Neuron (in vitro differentiated cells): ENCODE data around the gene CHD1L.
"Not testable (repeated sequence)": the region's sequence is repeated elsewhere in the genome, so short reads cannot be mapped to it uniquely, and the experiment has no call there.

ENCODE experiments used
- H2AFZ ChIP-seq: one replicate; pipeline ENCODE4 v1.6.1; 2013; ENCODE audit warnings: low read depth, mild to moderate bottlenecking, inconsistent platforms, low read length, moderate library complexity
- H3K27me3 ChIP-seq: one replicate; pipeline ENCODE4 v1.6.1; 2013; ENCODE audit warnings: low read length; ENCODE audit not compliant: insufficient read depth
- H3K36me3 ChIP-seq: one replicate; pipeline ENCODE4 v1.6.1; 2013; ENCODE audit warnings: low read length; ENCODE audit not compliant: insufficient read depth
- H3K4me1 ChIP-seq: one replicate; pipeline ENCODE4 v1.6.1; 2013; ENCODE audit warnings: low read length; ENCODE audit not compliant: insufficient read depth
- H3K4me3 ChIP-seq: 2 replicates; pipeline ENCODE4 v1.5.1; 2013; ENCODE audit warnings: mild to moderate bottlenecking, low read length, moderate library complexity
- H3K9me3 ChIP-seq: one replicate; pipeline ENCODE4 v1.6.1; 2013; ENCODE audit warnings: low read length

The CHD1L gene

GRCh38 chr1:147242449-147243227 is at the start of gene CHD1L:
TSS of gene CHD1L (plus strand) at chr1:147242684. CDS start at chr1:147242704, 20 bp downstream.
- peaks cover 15% of the 10 kb centered on the region for H3K4me1 ChIP-seq
- peak within 1 kb of the TSS; percentile 98 for H2AFZ ChIP-seq
- H3K4me3 ChIP-seq: peak within 1 kb of the TSS; percentile 87
- no peaks in the 10 kb centered on the region for H3K36me3 ChIP-seq
- no peaks in the 10 kb centered on the region for H3K9me3 ChIP-seq
- H3K27me3 ChIP-seq: no peaks in the 10 kb centered on the region

- not testable (repeated sequence) for H3K27me3 ChIP-seq, H2AFZ ChIP-seq, H3K4me3 ChIP-seq, H3K4me1 ChIP-seq, H3K36me3 ChIP-seq, H3K9me3 ChIP-seq
These were observed 45.2 kb upstream of the CHD1L start for GRCh38 chr1:147197324-147197723.

GRCh38 chr1:147201276-147201675 is 41.2 kb upstream of the CHD1L start:
- H2AFZ ChIP-seq: no peak overlapping the region
- H3K4me1 ChIP-seq: no peaks in the 10 kb centered on the region
- H3K4me3 ChIP-seq: no peak overlapping the region
- H3K27me3 ChIP-seq: no peaks in the 10 kb centered on the region
- H3K36me3 ChIP-seq: no peaks in the 10 kb centered on the region
- H3K9me3 ChIP-seq: no peaks in the 10 kb centered on the region

- no peak overlapping the region for H3K4me3 ChIP-seq
- no peaks in the 10 kb centered on the region for H3K4me1 ChIP-seq
- H3K36me3 ChIP-seq: no peaks in the 10 kb centered on the region
- no peaks in the 10 kb centered on the region for H3K27me3 ChIP-seq
- H3K9me3 ChIP-seq: no peaks in the 10 kb centered on the region
- no peak overlapping the region for H2AFZ ChIP-seq
These were observed 40.7 kb upstream of the CHD1L start for GRCh38 chr1:147201786-147202185.

GRCh38 chr1:147202576-147202975 is 39.9 kb upstream of the CHD1L start:
- H3K27me3 ChIP-seq: no peaks in the 10 kb centered on the region
- H3K4me1 ChIP-seq: no peaks in the 10 kb centered on the region
- H3K36me3 ChIP-seq: no peaks in the 10 kb centered on the region
- H3K9me3 ChIP-seq: no peaks in the 10 kb centered on the region
- no peak overlapping the region for H3K4me3 ChIP-seq
- no peak overlapping the region for H2AFZ ChIP-seq

- Histone ChIP-seq H3K27me3 (no peaks in the 10 kb centered on the region), H2AFZ (no peak overlapping the region), H3K9me3 (no peaks in the 10 kb centered on the region), H3K4me3 (no peak overlapping the region), H3K36me3 (no peaks in the 10 kb centered on the region), H3K4me1 (no peaks in the 10 kb centered on the region)
These were observed 38.4 kb upstream of the CHD1L start for GRCh38 chr1:147204080-147204479.

GRCh38 chr1:147207192-147207591 is 35.3 kb upstream of the CHD1L start:
- no peaks in the 10 kb centered on the region for H3K27me3 ChIP-seq
- H3K4me3 ChIP-seq: no peak overlapping the region
- H2AFZ ChIP-seq: no peak overlapping the region
- no peaks in the 10 kb centered on the region for H3K4me1 ChIP-seq
- H3K9me3 ChIP-seq: no peaks in the 10 kb centered on the region
- H3K36me3 ChIP-seq: no peaks in the 10 kb centered on the region

- Histone ChIP-seq H3K36me3 (no peaks in the 10 kb centered on the region), H3K27me3 (no peaks in the 10 kb centered on the region), H3K4me1 (no peaks in the 10 kb centered on the region), H3K4me3 (no peak overlapping the region), H2AFZ (no peak overlapping the region), H3K9me3 (no peaks in the 10 kb centered on the region)
These were observed 33.9 kb upstream of the CHD1L start for GRCh38 chr1:147208619-147209018.

GRCh38 chr1:147209825-147210821 is 32.4 kb upstream of the CHD1L start:
- Histone ChIP-seq H3K27me3 (no peaks in the 10 kb centered on the region), H3K36me3 (no peaks in the 10 kb centered on the region), H3K9me3 (no peaks in the 10 kb centered on the region), H2AFZ (no peak overlapping the region), H3K4me1 (no peaks in the 10 kb centered on the region), H3K4me3 (no peak overlapping the region)

GRCh38 chr1:147210987-147211386 is 31.5 kb upstream of the CHD1L start:
- H2AFZ ChIP-seq: no peak overlapping the region
- no peaks in the 10 kb centered on the region for H3K36me3 ChIP-seq
- H3K4me3 ChIP-seq: no peak overlapping the region
- no peaks in the 10 kb centered on the region for H3K9me3 ChIP-seq
- H3K4me1 ChIP-seq: no peaks in the 10 kb centered on the region
- H3K27me3 ChIP-seq: no peaks in the 10 kb centered on the region

- no peak overlapping the region for H3K4me3 ChIP-seq
- H3K9me3 ChIP-seq: no peaks in the 10 kb centered on the region
- no peaks in the 10 kb centered on the region for H3K27me3 ChIP-seq
- no peaks in the 10 kb centered on the region for H3K36me3 ChIP-seq
- H2AFZ ChIP-seq: no peak overlapping the region
- H3K4me1 ChIP-seq: no peaks in the 10 kb centered on the region
These were observed 30.9 kb upstream of the CHD1L start for GRCh38 chr1:147211577-147211976.

GRCh38 chr1:147213271-147213670 is 29.2 kb upstream of the CHD1L start:
- H2AFZ ChIP-seq: no peak overlapping the region
- H3K36me3 ChIP-seq: no peaks in the 10 kb centered on the region
- H3K27me3 ChIP-seq: no peaks in the 10 kb centered on the region
- H3K9me3 ChIP-seq: no peaks in the 10 kb centered on the region
- H3K4me3 ChIP-seq: no peak overlapping the region
- H3K4me1 ChIP-seq: no peaks in the 10 kb centered on the region

- no peak overlapping the region for H3K4me3 ChIP-seq
- H3K4me1 ChIP-seq: no peaks in the 10 kb centered on the region
- no peaks in the 10 kb centered on the region for H3K36me3 ChIP-seq
- no peaks in the 10 kb centered on the region for H3K9me3 ChIP-seq
- no peaks in the 10 kb centered on the region for H3K27me3 ChIP-seq
- H2AFZ ChIP-seq: no peak overlapping the region
These were observed 28.2 kb upstream of the CHD1L start for GRCh38 chr1:147214325-147214724.
